GM19351 (cell line): ENCODE data around the gene PNN.

Experiments used
- ATAC-seq: cut with Tn5 transposase; IDR thresholded peaks from one replicate; pipeline ENCODE4 v1.9.1; 2021; ENCODE audit warnings: mild to moderate bottlenecking, moderate library complexity; ENCODE audit not compliant: unreplicated experiment

PNN gene

GRCh38 chr14:39228509-39229221, 53.6 kb downstream of the PNN start:
- ATAC-seq, result no peak

DNA sequence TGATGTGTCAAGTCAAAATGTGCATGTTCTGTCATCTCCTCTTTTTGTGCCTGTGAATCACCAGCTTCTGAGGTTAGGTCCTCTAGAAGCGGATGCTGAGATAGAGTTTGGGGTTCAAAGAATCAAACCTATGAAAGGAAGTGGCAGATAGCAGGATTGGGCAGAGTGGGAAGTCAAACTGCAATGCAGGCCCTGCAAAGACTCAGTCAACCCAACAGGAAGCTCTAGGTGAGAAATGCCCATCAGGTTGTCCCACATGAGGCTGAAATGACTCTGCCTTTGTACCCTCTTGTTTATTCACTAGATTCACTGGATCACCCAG, 54.1 kb downstream of the PNN start:
- ATAC-seq, result peak; percentile 38

GRCh38 chr14:39229601-39230110, 54.6 kb downstream of the PNN start:
- ATAC-seq, result no peak

DNA sequence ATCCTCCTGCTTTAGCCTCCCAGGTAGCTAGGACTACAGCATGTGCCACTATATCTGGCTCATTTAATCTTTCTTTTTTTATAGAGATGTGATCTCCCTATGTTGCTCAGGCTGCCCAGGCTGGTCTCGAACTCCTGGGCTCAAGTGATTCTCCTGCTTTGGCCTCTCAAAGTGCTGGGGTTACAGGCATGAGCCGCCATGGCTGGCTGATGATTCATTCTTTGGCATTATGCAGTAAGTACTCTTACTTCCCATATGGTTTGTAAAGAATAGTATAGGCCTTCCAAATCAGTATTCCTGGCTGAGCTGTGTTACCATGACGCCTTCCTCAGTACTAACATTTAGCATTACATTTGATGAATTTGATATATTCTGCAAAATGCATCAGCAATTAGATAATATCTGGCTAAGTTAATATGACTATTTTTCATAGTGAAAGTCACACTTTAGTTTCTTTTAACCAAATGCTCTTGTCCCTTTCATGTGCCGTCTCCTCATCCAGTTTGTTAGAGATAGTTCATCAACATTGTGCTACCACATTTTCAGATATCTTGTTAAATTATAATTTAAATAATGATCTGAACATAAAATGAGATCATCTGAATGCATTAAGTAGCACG, 55.5 kb downstream of the PNN start:
- no peak for ATAC-seq

- ATAC-seq, result peak; percentile 80
Observed at GRCh38 chr14:39231751-39232553, 56.9 kb downstream of the PNN start.
